Measurements from ENCODE around the gene NPIPA1.
"Not testable (repeated sequence)": the region's sequence is repeated elsewhere in the genome, so short reads cannot be mapped to it uniquely, and the experiment has no call there.

GRCh38 chr16:14898162-14898561 lies 39.1 kb upstream of the NPIPA1 start:
- not testable (repeated sequence) for TF ChIP-seq CTCF (IDR thresholded peaks at IDR 0.05; ENCODE audit: low read depth, low read length); POLR2A (IDR thresholded peaks at IDR 0.05; ENCODE audit: extremely low read depth, insufficient read length)
